GM18511 (cell line): ENCODE measurements around the gene TAB2.
A peak's percentile ranks its signal among the peaks of the same experiment; 100 is the strongest.
"Not testable (repeated sequence)": the region's sequence is repeated elsewhere in the genome, so short reads cannot be mapped to it uniquely, and the experiment has no call there.

Experiments
- ATAC-seq: cut with Tn5 transposase; IDR thresholded peaks from one replicate; pipeline ENCODE4 v1.9.1; 2021; ENCODE audit warnings: mild to moderate bottlenecking, moderate library complexity; ENCODE audit not compliant: unreplicated experiment

The TAB2 gene

DNA sequence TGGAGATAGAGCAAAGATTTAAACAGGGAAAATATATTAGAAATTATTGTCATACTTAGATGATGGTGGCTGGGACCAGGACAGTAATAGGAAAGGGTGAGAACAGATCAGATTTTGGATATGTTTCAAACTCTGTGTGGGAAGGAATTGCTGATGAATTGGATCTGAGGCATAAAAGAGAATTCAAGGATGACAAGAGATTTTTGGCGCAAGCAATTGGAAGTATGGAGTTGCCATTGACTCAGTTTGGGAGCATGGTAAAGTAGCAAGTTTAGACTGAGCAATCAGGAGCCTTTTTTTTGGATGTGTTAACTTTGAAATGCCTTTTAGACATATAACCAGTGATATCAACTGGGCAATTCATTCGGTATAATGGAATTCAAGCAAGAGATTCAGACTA lies 14.4 kb downstream of the TAB2 start:
- ATAC-seq = no peak

DNA sequence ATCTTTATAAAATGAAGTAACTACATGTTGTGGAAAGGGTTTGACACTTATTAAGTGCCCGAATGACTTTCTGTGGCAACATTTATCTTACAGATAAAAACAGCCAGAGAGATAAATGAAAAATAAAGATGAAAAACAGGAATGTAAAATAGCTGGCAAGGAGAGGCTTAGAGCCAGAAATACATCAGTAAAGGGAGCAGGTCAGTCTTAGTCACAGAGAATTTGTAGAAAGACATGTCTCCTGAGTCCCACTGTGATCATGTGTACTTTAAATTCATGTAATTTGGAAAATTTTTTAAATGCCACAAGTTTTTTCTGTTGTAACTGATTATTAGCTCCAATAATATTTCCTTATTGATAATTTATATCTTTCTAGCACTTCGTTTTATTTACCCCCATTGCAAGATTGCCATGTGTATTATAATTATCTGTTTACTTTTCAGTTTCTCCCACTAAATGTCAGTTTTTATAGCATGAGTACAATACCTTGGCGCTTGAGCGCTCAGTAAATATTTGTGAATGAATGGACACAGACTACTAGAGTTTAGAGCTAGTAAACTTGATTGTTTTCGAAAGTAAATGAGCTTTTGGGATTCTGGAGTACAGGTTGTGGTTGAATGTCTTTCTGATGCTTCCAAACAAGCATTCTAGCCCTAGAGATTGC lies 15.2 kb downstream of the TAB2 start:
- ATAC-seq = no peak

DNA sequence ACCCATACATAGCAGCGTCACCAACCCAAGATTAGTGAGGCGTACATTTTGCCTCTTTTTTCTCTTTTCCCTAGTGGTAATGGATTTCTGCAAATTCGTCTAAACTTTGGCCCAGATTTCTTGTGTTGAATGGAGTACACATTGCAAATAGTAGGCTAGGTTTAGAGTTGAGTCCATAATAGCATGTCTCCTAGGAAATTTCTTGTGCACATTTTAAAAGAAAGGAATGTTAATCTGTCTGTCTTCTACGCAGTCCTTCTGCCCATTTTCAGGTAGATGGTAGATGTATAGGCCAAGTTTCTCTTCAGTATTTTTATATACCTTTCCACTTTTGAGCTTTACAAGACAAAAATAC lies 15.7 kb downstream of the TAB2 start:
- no peak for ATAC-seq

DNA sequence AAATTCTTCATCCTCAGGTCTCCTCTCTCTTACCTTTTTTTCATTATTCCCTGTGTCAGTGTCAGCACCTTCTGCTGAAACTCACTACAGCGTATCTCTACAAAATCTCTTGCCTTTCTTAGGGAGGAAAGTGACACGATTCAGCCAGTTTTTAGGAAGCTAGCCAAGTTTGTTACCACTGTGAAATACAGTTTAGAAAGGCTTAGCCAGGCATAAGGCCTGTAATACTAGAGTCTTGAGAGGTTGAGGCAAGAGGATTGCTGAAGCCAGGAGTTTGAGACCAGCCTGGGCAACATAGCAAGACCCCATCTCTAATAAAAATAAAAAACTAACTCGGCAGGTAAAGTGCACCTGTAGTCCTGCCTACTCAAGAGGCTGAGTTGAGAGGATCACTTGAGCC lies 16.7 kb downstream of the TAB2 start:
- no peak for ATAC-seq

DNA sequence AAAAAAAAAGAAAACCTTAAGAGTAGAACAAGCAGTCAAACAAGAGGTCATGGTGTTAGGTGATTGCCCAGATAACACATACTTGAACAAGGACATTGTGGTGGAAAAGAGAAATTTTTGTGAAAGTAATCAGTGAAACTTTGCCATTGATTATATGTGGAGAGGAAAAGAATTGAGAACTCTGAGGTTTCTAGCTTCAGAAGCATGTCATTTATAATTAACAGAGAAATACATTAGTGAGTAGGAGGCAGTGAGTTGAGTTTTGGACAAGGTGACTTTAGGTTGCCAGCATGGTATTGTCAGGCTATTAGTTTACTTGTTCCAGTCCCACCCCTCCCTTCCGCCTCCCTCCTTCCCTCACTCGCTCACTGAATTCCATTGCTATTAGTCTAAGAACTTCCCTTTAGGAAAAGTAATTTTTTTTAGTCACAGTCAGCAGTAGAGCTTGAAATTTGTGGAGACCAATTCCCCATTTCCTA lies 17.2 kb downstream of the TAB2 start:
- ATAC-seq = peak; percentile 58

DNA sequence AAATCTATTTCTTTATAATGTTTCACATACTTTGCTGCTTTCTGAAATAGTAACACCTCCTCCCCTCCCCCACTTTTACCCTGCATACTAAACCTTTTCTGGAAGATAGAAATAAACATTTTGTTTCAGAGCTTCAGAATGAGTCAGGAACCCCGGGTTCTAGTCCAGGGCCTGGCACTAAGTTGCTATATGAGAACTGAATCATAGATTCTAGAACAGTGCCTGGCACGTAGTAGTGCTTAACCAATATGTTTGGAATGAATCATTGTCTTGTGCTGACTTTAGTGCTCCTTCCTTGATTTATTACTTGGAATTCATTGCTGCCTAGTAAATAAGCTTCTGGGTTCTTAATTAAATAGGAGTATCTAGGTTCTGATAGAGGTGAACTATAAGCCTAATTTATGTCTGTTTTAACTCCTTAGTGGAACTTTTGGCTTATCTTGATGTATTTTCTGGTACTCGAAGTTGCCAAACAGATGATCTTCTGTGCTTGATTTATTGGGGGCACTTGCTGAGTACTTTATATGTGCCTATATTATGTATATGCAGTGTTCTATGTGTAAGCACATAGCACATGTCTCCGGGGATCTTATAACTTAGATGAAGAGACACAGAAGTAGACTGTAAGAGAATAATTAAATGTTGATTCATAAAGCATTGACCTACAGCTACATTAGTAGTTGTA lies 18.6 kb downstream of the TAB2 start:
- ATAC-seq = no peak

DNA sequence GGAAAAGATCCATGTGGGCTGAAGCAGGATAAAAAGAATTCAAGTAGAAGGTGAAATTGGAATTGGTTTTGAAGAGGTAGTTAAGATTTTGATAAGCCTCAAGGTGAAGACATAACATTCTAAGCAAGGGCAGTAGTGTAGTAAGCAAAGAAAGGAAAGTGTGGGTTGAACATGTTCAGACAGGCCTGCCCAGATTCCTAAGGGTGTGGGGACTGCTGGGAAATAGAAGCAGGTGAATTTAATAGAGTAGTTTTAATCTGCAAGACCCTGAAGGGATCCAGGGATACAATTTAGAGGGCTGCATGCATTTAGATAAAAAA lies 19.1 kb downstream of the TAB2 start:
- ATAC-seq = no peak

DNA sequence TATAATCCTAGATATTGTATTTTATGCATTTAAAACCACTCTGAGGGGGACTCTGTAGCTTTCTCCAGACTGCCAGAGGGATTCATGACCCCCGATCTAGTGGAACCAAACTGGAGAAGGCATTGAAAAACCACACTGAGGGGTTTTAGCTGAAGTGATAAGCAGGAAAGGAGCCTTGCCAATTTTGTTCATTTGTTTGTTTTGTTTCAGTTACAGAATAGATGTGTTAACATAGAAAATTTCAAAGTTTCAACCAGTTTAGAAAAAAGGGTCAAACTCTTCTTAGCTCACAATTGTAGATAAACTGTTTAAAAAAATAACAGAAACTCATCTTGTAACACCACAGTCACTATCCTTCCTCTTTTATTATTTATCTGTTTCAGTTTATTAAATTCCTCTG lies 19.8 kb downstream of the TAB2 start:
- ATAC-seq = no peak

DNA sequence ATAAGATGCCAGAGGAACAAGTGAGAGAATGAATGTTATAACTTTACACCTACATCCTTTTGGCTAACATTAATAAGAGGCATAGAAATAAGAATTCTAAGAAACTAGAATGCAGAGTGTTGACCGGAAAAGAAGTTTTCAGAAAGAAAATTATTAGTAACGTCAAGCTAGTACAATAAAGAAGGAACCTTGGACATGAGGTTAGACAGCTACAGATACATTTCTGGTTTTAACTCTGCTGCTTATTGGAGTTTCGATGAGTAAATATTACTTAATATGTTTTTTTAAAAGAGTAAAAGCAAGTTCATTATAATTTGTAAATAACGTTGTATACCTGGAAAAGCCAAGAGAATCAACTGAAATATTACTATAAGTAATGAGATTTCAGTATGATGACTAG lies 22.7 kb downstream of the TAB2 start:
- ATAC-seq = no peak

DNA sequence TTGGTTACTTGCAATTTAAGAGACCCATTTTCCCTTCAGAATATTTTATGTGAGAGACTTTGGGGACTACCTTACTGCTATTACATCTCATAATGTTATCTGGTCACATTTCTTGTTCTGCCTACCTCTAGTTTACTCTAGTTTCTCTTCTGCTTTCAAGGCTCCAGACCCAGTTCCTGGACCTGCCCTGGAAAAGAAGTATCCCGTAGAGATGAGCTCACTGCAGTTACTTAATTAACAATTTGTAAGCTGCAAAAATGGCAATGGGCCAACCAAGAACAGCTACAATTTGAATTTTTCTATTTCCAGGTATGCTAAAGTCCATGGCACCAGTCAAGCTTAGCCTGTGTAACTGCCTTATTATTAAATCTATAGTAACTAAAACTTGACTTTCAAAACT lies 25.0 kb downstream of the TAB2 start:
- ATAC-seq = peak; percentile 87

DNA sequence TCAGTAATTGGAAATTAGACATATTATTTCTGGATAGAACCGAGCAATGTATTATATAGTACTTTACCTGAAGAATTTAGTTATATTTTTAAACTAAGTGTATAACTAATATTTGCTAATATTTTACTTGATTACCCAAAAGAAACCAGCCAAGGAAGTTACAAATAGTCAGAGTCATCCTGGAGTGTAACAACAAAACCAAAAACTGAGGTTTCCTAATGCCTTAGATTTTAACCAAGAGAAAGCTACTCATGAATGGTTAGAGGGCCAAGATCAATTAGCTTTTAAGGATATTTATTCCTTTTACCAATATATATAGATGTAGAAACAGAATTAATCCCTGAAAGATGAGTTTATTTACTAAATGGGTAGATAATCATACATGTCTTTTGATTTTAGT lies 26.0 kb downstream of the TAB2 start:
- no peak for ATAC-seq

DNA sequence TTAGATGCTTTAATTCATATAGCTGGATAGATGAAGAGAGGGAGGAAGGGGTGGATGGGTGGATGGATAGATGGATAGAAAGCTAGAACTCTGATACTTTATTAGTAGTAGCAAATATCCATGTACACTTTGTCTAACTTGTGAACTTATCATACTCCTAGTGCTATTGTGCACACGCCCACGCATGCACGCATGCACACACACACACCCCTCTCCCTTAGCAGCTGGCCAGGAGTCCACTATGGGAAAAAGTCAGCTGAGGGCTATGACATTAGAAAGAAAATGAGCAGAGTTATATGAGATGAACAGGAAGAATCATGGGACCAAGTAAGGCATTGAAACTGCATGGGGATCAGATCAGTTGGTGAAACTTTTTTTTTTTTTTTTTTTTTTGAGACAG lies 28.6 kb downstream of the TAB2 start:
- ATAC-seq = no peak

DNA sequence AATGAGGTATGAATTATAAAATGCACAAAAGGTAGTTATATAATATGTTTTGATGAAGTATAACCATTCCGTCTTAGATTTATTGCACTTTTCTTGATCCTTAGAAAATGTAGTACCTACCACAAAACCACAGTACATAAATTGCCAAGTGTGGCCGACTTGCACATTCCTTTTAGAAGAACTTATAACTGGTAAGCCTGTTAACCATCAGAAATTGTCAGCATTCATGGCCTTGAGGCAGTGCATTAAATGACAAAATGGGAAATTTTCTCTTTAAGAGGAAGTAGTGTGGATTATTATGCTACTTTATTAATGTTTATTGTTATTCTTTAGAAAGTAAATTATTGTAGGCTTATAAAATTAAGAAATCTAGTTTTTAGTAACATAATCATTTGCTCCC lies 29.6 kb downstream of the TAB2 start:
- ATAC-seq = no peak

DNA sequence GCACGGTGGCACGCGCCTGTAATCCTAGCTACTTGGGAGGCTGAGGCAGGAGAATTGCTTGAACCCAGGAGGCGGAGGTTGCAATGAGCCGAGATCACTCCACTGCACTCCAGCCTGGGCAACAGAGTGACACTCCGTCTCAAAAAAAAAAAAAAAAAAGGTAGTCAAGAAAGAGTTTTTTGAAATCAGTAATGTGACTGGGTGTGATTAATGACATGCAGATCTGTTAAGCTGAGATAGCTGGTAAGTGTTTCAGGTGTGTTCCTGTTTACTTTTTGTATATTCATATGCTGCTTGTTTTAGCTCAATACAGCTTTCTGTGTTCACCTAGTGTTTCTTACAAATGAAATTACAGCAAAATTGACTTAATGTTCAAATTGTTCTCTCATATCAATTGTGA lies 31.8 kb downstream of the TAB2 start:
- not testable (repeated sequence) for ATAC-seq

DNA sequence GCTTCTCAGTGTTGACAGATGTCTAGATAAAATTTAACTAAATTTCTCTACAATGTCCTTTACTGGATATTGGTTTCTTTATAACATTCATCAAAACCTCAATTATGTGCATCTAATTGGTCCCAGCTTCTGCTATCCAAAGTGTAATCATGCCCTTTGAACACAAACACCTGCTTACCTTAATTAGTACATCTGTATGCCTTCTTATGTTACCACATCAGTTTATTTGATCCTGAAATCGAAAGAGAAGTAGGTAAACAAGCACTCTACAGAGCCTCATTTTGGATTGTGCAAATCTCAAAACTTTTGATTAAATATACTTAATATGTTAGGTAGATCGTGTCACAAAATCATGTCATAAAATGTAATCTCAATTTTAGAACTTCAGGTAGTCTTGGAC lies 36.5 kb downstream of the TAB2 start:
- ATAC-seq = no peak

DNA sequence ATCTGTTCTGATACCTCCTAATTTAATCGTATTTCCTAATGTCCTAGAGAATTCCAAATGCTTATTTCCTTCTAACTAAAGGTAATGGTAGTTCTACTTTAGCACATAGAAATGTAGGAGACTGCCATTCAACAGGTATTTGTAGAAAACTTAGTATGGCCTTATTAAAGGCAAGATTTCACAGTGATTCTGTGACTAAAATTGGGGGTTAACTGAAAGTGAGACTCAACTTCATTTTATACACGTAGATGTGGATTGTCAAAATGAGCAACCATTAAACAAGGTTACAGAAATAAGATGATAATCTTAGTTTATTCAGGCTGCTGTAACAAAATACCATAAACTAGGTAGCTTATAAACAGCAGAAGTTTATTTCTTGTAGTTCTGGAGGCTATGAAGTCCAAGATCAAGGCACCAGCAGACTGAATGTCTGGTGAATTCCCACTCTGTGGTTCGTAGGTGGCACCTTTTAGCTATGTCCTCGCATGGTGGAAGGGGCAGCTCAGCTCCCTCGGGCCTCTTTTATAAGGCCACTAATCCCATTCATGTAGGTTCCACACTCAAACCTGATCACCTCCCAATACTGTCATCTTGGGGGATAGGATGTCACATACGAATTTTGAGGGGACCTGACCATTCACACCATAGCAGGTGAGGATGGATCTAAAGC lies 38.7 kb downstream of the TAB2 start:
- no peak for ATAC-seq

DNA sequence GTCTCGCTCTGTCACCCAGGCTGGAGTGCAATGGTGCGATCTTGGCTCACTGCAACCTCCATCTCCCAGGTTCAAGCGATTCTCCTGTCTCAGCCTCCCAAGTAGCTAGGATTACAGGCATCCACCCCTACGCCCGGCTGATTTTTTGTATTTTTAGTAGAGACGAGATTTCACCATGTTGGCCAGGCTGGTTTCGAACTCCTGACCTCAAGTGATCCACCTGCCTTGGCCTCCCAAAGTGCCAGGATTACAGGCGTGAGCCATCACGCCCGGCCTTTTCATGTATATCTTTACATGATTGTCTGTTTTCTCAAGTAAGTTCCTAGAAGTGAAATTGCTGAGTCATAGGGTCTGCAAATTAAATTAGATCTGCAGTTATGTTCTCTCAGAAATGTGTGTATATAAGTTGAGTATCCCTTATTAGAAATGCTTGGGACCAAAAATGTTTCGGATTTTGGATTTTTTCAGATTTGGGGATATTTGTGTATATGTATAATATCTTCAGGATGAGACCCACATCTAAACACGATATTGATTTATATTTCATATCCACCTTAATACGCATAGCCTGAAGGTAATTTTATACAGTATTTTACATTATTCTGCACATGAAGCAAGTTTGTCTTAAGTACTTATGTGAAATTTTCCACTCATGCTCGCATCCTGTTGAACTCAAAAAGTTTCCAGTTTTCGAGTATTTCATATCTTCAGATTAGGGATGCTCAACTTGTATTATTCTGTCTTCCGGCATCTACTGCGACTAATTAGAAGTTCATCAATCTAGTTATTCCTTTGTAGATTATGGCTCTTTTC lies 40.4 kb downstream of the TAB2 start:
- ATAC-seq = no peak

DNA sequence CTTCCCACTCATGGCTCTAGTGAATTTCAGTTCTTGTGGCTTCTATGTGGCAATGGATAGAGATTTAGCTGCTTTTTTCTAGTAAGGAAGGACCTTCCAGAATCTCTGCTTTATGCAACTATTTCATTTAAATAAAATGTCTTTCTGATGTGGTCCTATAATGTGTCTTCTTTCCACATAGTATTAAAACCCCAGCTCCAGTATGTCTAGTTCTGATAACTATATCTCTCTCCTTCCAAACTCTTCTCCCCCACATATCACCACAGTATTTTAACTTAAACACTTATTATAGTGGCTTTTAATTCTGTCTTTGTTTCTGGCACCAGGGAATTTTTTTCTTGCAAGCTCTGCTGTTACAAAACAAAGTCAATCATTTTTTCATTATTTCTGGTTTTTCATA lies 41.9 kb downstream of the TAB2 start:
- no peak for ATAC-seq

DNA sequence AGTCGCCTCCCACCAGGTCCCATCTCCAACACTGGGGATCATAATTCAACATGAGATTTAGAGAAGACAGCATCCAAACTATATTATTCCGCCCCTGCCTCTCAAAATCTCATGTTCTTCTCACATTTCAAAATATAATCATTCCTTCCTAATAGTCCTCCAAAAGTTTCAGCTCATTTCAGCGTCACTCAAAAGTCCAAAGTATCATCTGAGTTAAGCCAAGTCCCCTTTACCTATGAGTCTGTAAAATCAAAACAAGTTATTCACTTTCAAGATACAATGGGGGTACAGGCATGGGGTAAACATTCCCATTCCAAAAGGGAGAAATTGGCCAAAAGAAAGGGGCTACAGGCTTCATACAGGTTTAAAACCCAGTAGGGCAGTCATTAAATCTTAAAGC lies 43.0 kb downstream of the TAB2 start:
- ATAC-seq = no peak

DNA sequence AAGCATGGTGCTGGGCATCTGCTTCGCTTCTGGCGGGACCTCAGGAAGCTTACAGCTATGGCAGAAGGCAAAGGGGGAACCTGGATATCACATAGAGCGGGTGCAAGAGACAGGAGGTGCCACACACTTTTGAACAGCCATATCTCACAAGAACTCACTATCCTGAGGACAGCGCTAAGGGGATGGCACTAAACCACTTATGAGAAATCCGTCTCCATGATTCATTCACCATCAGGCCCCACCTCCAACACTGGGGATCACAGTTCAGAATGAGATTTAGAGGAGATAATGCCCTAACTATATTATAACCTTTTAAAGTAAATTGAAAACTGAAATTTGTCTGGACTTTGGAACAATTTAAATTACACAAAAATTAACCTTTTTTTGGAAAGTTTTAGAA lies 44.8 kb downstream of the TAB2 start:
- ATAC-seq = no peak

DNA sequence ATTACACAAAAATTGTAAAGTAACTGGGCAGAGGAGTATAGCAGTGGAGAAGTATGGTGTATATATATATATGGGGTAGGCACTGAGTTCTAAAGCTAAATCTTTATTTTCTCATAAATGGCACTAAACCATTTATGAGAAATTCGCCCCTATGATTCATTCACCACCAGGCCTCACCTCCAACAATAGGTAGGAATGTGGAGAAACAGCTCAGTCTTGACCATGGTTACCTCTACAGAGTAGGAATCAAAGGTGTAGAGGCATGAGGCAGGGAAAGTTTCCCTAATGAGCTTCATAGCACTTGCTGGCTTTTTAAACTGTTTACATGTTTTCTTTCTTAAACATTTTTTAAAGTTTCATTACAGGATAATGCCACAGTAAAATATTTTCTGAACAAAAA lies 45.6 kb downstream of the TAB2 start:
- ATAC-seq = no peak

DNA sequence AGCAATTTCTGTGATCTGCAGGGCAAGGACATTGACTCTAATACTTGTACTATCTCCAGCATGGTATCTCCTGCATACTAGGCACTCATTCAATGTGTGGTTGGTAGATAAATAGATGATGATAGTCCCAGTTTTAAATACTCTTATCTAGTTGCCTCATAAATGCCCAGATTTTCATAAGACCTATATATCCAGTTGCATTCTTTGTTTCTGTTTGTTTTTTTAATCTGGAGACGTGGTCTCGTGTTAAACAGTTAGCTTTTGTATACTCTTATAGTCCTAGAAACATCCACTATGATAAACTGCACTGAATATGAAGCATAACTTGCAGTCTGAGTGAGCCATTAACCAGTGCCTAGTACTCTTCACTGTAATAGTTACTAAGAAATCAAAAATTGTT lies 47.0 kb downstream of the TAB2 start:
- no peak for ATAC-seq
